Choroid plexus epithelial cell (primary cell): ENCODE measurements around the gene DNAJC13.

Experiments
- DNase-seq: peaks from one replicate; pipeline ENCODE4 v3.0.0-alpha.2; 2010; ENCODE audit warnings: low read depth
- H3K4me3 ChIP-seq: 2 replicates; pipeline ENCODE4 v1.5.1; 2011; ENCODE audit warnings: low read depth, mild to moderate bottlenecking, control low read depth, low read length, moderate library complexity
- TF ChIP-seq, protein P1 (sequence below): conservative IDR thresholded peaks from 2 replicates; pipeline ENCODE4 v1.5.1; 2011; ENCODE audit warnings: low read depth, mild to moderate bottlenecking, control low read depth, inconsistent platforms, low read length, moderate library complexity

Gene DNAJC13

GRCh38 chr3:132522353-132522752, 105.1 kb downstream of the DNAJC13 start:
- DNase-seq, result no peak
- TF ChIP-seq, protein P1, sequence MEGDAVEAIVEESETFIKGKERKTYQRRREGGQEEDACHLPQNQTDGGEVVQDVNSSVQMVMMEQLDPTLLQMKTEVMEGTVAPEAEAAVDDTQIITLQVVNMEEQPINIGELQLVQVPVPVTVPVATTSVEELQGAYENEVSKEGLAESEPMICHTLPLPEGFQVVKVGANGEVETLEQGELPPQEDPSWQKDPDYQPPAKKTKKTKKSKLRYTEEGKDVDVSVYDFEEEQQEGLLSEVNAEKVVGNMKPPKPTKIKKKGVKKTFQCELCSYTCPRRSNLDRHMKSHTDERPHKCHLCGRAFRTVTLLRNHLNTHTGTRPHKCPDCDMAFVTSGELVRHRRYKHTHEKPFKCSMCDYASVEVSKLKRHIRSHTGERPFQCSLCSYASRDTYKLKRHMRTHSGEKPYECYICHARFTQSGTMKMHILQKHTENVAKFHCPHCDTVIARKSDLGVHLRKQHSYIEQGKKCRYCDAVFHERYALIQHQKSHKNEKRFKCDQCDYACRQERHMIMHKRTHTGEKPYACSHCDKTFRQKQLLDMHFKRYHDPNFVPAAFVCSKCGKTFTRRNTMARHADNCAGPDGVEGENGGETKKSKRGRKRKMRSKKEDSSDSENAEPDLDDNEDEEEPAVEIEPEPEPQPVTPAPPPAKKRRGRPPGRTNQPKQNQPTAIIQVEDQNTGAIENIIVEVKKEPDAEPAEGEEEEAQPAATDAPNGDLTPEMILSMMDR, result no peak
- no peak overlapping the region for H3K4me3 ChIP-seq

DNA sequence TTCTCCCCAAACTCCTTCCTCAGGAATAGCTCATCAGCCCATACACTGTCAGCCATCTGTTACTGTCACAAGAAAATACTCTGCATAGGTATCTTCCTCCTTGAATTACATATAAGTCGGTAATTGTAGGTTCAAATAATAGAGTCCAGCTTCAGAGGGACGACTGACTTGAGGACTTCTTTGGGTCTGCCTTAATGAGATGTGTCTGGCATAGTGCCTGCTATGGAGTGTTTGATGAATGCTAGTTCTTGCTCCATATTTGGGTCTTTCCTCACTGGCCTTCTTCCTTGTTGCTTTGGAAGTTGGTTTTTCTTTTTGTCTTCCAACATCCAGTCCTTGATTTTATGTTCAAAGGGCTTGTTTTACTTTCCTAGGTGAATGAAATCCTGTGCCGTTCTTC, 113.3 kb downstream of the DNAJC13 start:
- no peak for DNase-seq
- TF ChIP-seq, protein P1, result no peak
- H3K4me3 ChIP-seq, result no peak overlapping the region

GRCh38 chr3:132535575-132536441, 118.5 kb downstream of the DNAJC13 start:
- DNase-seq, result peak; percentile 95
- H3K4me3 ChIP-seq, result no peak overlapping the region
- TF ChIP-seq, protein P1, result peak; percentile 65

- no peak overlapping the region for H3K4me3 ChIP-seq
- TF ChIP-seq, protein P1, result no peak
- DNase-seq, result peak; percentile 47
Measured at GRCh38 chr3:132536442-132537153, 119.3 kb downstream of the DNAJC13 start.

DNA sequence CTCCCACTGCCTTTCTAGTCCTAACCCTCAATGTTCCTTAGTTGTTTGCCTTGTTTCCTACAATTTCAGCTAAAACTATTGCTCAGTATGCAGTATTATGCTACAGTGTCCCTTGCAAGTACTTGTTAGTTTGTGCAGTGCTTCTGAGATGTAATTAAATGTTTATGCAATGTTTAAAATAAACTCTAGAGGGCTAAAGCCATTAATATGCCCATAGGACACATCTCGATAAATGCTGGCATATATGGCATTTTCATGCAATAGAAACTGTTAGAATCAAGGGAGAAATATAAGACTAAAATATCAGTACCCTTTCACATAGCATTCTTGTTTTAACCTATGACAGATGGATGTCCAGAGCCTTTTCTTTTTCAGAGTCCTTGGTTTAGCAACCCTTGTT, 120.0 kb downstream of the DNAJC13 start:
- H3K4me3 ChIP-seq, result no peak overlapping the region
- TF ChIP-seq, protein P1, result no peak
- no peak for DNase-seq

DNA sequence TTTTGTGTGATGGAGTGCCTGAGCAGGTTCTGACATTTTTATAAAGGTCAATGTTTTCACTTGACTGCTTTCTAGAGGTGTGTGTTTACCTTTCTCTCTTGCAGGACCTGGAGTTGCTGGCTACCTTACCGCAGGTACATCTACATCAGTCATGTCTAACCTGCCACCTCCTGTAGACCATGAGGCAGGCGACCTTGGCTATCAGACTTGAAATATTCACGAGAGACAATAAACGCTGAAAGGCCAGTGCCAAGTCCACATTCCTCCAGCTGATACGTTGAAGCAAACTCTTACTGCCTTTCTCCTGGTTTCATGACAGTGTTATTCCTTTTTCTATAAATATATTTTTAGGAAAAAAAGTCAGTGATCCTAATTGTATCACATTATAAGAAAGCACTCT, 120.8 kb downstream of the DNAJC13 start:
- no peak overlapping the region for H3K4me3 ChIP-seq
- TF ChIP-seq, protein P1, result no peak
- DNase-seq, result no peak

DNA sequence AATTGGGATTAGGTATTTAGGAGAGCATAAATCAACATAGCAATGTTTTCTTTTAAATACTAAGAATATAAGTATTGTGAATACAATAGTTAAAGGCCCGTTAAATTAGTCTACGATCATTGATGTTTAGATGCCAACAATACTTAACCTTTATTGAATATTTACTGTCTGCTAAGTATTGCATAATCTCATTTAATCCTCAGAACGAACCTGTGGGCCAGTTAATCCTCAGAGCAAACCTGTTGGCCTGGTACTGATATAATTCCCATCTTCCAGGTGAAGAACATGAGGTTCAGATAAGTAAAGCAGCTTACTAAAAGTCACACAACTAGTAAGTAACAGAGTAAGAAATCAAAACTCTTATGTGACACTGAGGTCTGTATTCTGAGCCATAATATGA, 122.4 kb downstream of the DNAJC13 start:
- TF ChIP-seq, protein P1, result no peak
- no peak for DNase-seq
- H3K4me3 ChIP-seq, result no peak overlapping the region
